ENCODE data around the gene RAB11FIP2. TPM values are rescaled to one million over a fixed set of nuclear protein-coding genes. Genes with fewer than 3 reads are reported as not detected.
A peak's percentile ranks its signal among the peaks of the same experiment; 100 is the strongest.

RAB11FIP2 gene
- total and polyA plus RNA-seq, 2 of the 4 experiments (the other 2 are of a cell fraction) = 3.6 to 16.1 TPM

DNA sequence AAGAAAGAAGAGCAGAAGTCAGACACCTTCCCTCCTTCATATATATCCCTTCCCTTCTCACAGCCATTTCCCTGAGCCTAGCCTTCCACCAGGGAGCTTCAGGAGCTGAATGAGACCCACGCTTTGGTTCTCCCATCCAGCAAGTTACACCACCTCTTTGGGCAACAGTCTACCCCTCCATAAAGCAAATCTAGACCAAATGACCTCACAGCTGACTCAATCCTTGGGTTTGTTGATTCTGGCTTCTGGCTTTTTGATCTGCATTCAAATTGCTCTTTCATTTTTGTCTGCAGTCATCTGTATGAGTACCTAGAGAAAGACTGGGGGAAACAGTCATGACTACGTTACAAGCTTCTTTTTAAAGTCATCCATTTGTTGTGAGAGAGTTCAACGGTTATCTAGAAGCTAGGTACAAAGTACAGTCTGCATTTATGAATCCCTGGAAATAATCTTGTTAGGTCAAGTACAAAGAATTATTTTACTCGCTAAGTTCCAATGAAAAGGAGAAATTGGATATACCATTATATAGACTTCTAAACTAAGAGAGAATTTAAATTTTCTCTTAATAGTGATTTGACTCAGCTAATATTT lies 86.3 kb downstream of the RAB11FIP2 start:
- ATAC-seq (ENCODE audit: low read depth) (peak; percentile 35), DNase-seq (peak; percentile 52)
- Histone ChIP-seq H4K91ac (ENCODE audit: insufficient read depth, low read depth, low read length) (no peak overlapping the region), H2BK20ac (ENCODE audit: low read depth, low read length) (no peak overlapping the region), H3K23ac (ENCODE audit: low read depth, low read length) (no peak overlapping the region), H2BK120ac (ENCODE audit: low read depth, low read length) (no peak overlapping the region), H2AFZ (replicated peaks; ENCODE audit: low read length, poor library complexity) (no peak overlapping the region), H3K56ac (ENCODE audit: extremely low read depth, insufficient read depth, low read length) (no peak overlapping the region), H3K79me1 (ENCODE audit: low read depth in 1 of 2, low read length in 2 of 2) (no peaks in the 10 kb centered on the region), H2BK5ac (ENCODE audit: low read depth, low read length, poor library complexity, severe bottlenecking) (no peak overlapping the region), H4K5ac (ENCODE audit: low read depth, low read length) (no peak overlapping the region), H3K9ac (ENCODE audit: low read depth, low read length) (no peak overlapping the region), H2AK9ac (replicated peaks; ENCODE audit: low read depth, low read length, poor library complexity) (no peak overlapping the region), H3K4me3 (ENCODE audit: insufficient read depth, low read depth, low read length) (no peak overlapping the region), H3K27me3 (ENCODE audit: control insufficient read depth, insufficient read depth, low read length) (no peaks in the 10 kb centered on the region), H4K8ac (ENCODE audit: low read depth in 2 of 2, low read length in 2 of 2) (no peak overlapping the region), H3K36me3 (ENCODE audit: control insufficient read depth, insufficient read depth, low read length) (no peaks in the 10 kb centered on the region), H3K4me2 (ENCODE audit: low read depth, low read length) (no peak overlapping the region), H2AK5ac (ENCODE audit: low read depth, low read length) (no peak overlapping the region), H3K9me1 (ENCODE audit: insufficient read depth, low read length) (no peaks in the 10 kb centered on the region), H4K20me1 (ENCODE audit: insufficient read depth, low read length) (no peaks in the 10 kb centered on the region), H3K27ac (ENCODE audit: insufficient read depth, low read length) (no peak overlapping the region), H3K4me1 (ENCODE audit: control insufficient read depth, insufficient read depth, low read length) (no peaks in the 10 kb centered on the region), H2BK15ac (ENCODE audit: low read depth, low read length) (no peak overlapping the region), H3K14ac (replicated peaks; ENCODE audit: low read depth, low read length) (no peak overlapping the region), H3K18ac (ENCODE audit: low read depth, low read length) (no peak overlapping the region), H3K4ac (ENCODE audit: low read depth, low read length) (no peak overlapping the region), H3K9me3 (ENCODE audit: control insufficient read depth, insufficient read depth, low read length) (no peaks in the 10 kb centered on the region)
- POLR2A ChIA-PET (ENCODE audit: unreplicated experiment) = no interaction called here
- 100% methylated on average over 1 of the region's 4 CpGs; no CpG with 5 or more reads in 1 of the 2 experiments for WGBS, 2 experiments (ENCODE audit: extremely low coverage in 2 of 2, insufficient read length in 1 of 2)
- in situ Hi-C loops (cut with MboI; ENCODE audit: low sequenced_read_pairs) (no loop called here), dilution Hi-C loops (cut with HindIII; ENCODE audit: low sequenced_read_pairs, unreplicated experiment) (no loop called here), intact Hi-C loops (cut with micrococcal nuclease) (no loop called here)
- CTCF ChIA-PET = interaction anchor here (1.5 kb wide), 1 partner anchor 45 kb away, joined by 3 read pairs; no protein-coding TSS in a partner anchor
- no peak for TF ChIP-seq NFE2L2 (IDR thresholded peaks at IDR 0.05; ENCODE audit: low read depth, low read length)
- TF ChIP-seq CEBPB (IDR thresholded peaks at IDR 0.05; ENCODE audit: low read depth, low read length) = no peak
- TF ChIP-seq RCOR1 (IDR thresholded peaks at IDR 0.05; ENCODE audit: insufficient replicate concordance, low read length) = no peak
- TF ChIP-seq MAFK (IDR thresholded peaks at IDR 0.05; ENCODE audit: low read depth, low read length) = no peak
- no peak for TF ChIP-seq RFX5 (IDR thresholded peaks at IDR 0.05; ENCODE audit: low read depth, low read length)
- TF ChIP-seq, protein P1, sequence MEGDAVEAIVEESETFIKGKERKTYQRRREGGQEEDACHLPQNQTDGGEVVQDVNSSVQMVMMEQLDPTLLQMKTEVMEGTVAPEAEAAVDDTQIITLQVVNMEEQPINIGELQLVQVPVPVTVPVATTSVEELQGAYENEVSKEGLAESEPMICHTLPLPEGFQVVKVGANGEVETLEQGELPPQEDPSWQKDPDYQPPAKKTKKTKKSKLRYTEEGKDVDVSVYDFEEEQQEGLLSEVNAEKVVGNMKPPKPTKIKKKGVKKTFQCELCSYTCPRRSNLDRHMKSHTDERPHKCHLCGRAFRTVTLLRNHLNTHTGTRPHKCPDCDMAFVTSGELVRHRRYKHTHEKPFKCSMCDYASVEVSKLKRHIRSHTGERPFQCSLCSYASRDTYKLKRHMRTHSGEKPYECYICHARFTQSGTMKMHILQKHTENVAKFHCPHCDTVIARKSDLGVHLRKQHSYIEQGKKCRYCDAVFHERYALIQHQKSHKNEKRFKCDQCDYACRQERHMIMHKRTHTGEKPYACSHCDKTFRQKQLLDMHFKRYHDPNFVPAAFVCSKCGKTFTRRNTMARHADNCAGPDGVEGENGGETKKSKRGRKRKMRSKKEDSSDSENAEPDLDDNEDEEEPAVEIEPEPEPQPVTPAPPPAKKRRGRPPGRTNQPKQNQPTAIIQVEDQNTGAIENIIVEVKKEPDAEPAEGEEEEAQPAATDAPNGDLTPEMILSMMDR (conservative IDR thresholded peaks at IDR 0.05; ENCODE audit: low read depth, low read length) = no peak
- TF ChIP-seq FOS (IDR thresholded peaks at IDR 0.05; ENCODE audit: low read depth, low read length) = no peak
- no TSS peak for BruUV-seq (replicated peaks)
